ENCODE measurements around the gene SLCO2B1. TPM values are rescaled to one million over a fixed set of nuclear protein-coding genes. Genes with fewer than 3 reads are reported as not detected.

The SLCO2B1 gene
- total RNA-seq, 2 donors from 2014 or later, result 9.5 to 24.6 TPM

DNA sequence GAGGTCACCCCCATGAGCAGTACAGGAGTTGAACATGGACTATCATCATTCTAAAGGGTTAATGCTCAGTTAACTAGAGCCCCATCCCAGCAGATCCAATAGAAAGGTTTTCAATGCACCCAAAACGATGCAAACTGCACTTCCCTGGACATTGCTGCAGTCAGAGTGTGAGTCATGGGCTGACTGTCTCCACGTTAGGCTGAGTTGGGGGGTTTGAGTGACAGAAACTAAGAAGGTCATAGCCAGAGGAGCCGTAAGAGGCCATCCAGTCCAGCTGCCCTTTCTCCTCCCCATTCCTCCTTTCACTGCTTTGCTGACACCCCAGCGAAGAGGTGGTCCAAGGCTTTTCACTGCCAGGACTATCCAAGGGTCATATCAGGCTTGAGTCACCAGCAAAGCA, 43.7 kb upstream of the SLCO2B1 start:
- no peak overlapping the region for H3K27ac ChIP-seq
- H3K4me1 ChIP-seq, result no peaks in the 10 kb centered on the region
- no peaks in the 10 kb centered on the region for H3K36me3 ChIP-seq
- no peaks in the 10 kb centered on the region for H3K27me3 ChIP-seq
- no peak for DNase-seq (ENCODE audit: low spot score)
- H3K4me3 ChIP-seq, result no peak overlapping the region
- TF ChIP-seq, protein P1, sequence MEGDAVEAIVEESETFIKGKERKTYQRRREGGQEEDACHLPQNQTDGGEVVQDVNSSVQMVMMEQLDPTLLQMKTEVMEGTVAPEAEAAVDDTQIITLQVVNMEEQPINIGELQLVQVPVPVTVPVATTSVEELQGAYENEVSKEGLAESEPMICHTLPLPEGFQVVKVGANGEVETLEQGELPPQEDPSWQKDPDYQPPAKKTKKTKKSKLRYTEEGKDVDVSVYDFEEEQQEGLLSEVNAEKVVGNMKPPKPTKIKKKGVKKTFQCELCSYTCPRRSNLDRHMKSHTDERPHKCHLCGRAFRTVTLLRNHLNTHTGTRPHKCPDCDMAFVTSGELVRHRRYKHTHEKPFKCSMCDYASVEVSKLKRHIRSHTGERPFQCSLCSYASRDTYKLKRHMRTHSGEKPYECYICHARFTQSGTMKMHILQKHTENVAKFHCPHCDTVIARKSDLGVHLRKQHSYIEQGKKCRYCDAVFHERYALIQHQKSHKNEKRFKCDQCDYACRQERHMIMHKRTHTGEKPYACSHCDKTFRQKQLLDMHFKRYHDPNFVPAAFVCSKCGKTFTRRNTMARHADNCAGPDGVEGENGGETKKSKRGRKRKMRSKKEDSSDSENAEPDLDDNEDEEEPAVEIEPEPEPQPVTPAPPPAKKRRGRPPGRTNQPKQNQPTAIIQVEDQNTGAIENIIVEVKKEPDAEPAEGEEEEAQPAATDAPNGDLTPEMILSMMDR (IDR thresholded peaks at IDR 0.05), result no peak
- H3K9me3 ChIP-seq, result no peaks in the 10 kb centered on the region

DNA sequence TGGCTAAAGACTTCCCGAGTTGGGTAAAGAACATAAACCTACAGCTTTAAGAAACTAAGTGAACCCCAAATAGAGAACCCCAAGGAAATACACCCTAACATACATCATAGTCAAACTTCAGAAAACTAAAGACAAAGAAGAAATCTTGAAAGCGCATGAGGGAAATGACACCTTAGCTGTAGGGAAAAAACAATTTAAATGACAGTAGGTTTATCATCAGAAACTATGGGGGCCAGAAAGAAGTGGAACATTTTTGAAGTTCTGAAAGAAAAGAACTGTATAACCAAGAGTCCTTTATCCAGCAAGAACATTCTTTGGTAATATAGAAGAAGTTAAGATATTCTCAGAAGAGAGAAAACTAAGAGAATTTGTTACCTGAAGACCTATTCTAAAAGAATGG, 38.7 kb upstream of the SLCO2B1 start:
- peaks cover 0 to 9% of the 10 kb centered on the region in 2 donors for H3K9me3 ChIP-seq
- DNase-seq (ENCODE audit: low spot score), result no peak
- no peaks in the 10 kb centered on the region for H3K36me3 ChIP-seq
- H3K27me3 ChIP-seq, result no peaks in the 10 kb centered on the region
- no peak overlapping the region for H3K27ac ChIP-seq
- no peaks in the 10 kb centered on the region for H3K4me1 ChIP-seq
- TF ChIP-seq, protein P1 (IDR thresholded peaks at IDR 0.05), result no peak
- no peak overlapping the region for H3K4me3 ChIP-seq

DNA sequence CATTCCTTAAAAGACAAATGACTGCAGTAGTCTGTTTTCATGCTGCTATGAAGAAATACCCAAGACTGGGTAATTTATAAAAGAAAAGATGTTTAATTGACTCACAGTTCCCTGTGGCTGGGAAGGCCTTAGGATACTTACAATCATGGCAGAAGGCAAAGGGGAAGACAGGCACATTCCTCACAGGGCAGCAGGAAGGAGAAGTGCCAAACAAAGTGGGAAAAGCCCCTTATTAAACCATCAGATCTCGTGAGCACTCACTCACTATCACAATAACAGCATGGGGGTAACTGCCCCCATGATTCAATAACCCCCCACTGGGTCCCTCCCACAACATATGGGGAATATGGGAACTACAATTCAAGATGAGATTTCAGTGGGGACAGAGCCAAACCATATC, 37.9 kb upstream of the SLCO2B1 start:
- no peak for DNase-seq (ENCODE audit: low spot score)
- Histone ChIP-seq H3K27ac (no peak overlapping the region), H3K4me3 (no peak overlapping the region), H3K27me3 (no peaks in the 10 kb centered on the region), H3K36me3 (no peaks in the 10 kb centered on the region), H3K9me3 (peaks cover 0 to 9% of the 10 kb centered on the region in 2 donors), H3K4me1 (no peaks in the 10 kb centered on the region)
- TF ChIP-seq, protein P1 (IDR thresholded peaks at IDR 0.05), result no peak

DNA sequence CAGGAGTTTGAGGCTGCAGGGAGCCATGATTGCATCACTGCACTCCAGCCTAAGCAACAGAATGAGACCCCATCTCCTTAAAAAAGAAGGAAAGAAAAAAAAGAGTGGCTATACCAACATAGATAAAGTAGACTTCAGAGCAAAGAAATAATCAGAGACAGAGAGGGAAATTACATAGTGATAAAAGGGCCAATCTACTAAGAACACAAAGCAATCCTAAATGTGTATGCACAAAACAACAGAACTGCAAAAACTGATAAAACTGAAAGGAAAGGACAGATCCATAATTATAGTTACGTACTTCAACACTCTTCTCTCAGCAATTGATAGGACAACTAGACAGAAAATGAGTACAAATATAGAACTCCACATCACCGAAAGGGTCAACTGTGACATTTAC, 36.4 kb upstream of the SLCO2B1 start:
- no peaks in the 10 kb centered on the region for H3K4me1 ChIP-seq
- TF ChIP-seq, protein P1 (IDR thresholded peaks at IDR 0.05), result no peak
- no peaks in the 10 kb centered on the region for H3K27me3 ChIP-seq
- H3K4me3 ChIP-seq, result no peak overlapping the region
- peaks cover 0 to 9% of the 10 kb centered on the region in 2 donors for H3K9me3 ChIP-seq
- DNase-seq (ENCODE audit: low spot score), result no peak
- no peak overlapping the region for H3K27ac ChIP-seq
- no peaks in the 10 kb centered on the region for H3K36me3 ChIP-seq

DNA sequence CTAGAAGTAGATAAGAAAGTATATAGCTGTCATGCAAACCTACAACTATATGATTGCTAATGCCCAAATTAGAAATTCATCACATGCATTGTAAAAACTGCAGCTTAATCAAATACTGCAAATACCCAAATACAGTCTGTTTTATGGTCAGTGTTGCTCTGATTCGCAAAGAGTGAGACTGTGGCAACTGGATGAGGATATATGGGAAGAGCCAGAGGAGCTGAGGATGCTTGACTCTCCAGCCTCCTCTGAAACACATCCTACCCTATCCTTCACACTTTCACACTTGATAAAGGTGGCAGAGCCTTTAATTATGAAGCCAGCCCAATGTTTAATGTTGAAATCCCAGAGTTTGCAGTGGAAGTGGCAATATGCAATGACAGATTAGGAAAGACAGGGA, 32.3 kb upstream of the SLCO2B1 start:
- Histone ChIP-seq H3K9me3 (peaks cover 0 to 3% of the 10 kb centered on the region in 2 donors), H3K4me1 (no peaks in the 10 kb centered on the region), H3K4me3 (no peak overlapping the region), H3K27ac (no peak overlapping the region), H3K36me3 (no peaks in the 10 kb centered on the region), H3K27me3 (no peaks in the 10 kb centered on the region)
- no peak for DNase-seq (ENCODE audit: low spot score)
- TF ChIP-seq, protein P1 (IDR thresholded peaks at IDR 0.05), result no peak

DNA sequence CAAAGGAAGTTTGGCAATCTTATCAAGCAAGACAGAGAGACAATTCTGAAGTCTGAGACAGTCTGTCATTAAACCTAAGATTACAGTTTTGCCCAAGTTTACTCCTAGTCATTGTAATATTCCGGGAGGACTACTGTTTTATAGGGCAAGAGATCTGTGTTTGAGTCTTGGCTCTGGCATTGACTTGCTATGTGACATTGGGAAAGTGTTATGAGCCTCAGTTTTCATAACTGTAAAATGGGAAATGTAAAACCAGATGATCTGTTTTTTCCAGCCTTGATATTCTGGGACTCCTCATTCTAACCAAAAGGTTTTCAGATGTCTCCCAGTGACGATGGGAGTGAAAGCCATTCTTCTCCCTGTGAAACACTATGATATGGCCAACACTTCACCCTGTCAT, 24.3 kb upstream of the SLCO2B1 start:
- TF ChIP-seq, protein P1 (IDR thresholded peaks at IDR 0.05), result no peak
- Histone ChIP-seq H3K4me3 (no peak overlapping the region), H3K27me3 (no peaks in the 10 kb centered on the region), H3K27ac (no peak overlapping the region), H3K36me3 (no peaks in the 10 kb centered on the region), H3K4me1 (no peaks in the 10 kb centered on the region), H3K9me3 (no peaks in the 10 kb centered on the region)
- DNase-seq (ENCODE audit: low spot score), result no peak
